ENCODE data around the gene AOC3. TPM values are rescaled to one million over a fixed set of nuclear protein-coding genes. Genes with fewer than 3 reads are reported as not detected.
A peak's percentile ranks its signal among the peaks of the same experiment; 100 is the strongest.

Gene AOC3
- total and polyA plus RNA-seq, 2 of the 13 experiments (the other 11 are each of a cell fraction or from before 2014, with no cell fraction given), result 8.7 to 51.7 TPM

- TF ChIP-seq ZHX1 (CRISPR knock-in tag; IDR thresholded peaks at IDR 0.05; ENCODE audit: low read depth), result no peak
- no peak for TF ChIP-seq KLF12 (CRISPR knock-in tag; IDR thresholded peaks at IDR 0.05; ENCODE audit: borderline replicate concordance)
- TF ChIP-seq MATR3 (CRISPR knock-in tag; IDR thresholded peaks at IDR 0.05), result no peak
- TF ChIP-seq ZNF337 (CRISPR knock-in tag; IDR thresholded peaks at IDR 0.05; ENCODE audit: borderline replicate concordance, low read depth), result no peak
- no peak for TF ChIP-seq ZXDC (CRISPR knock-in tag; IDR thresholded peaks at IDR 0.05)
- TF ChIP-seq PHF20 (CRISPR knock-in tag; IDR thresholded peaks at IDR 0.05), result no peak
- TF ChIP-seq ZNF224 (CRISPR knock-in tag; IDR thresholded peaks at IDR 0.05), result no peak
- no peak for TF ChIP-seq ZNF713 (CRISPR knock-in tag; IDR thresholded peaks at IDR 0.05)
- no peak for TF ChIP-seq RORA (CRISPR knock-in tag; IDR thresholded peaks at IDR 0.05)
- TF ChIP-seq CENPX (CRISPR knock-in tag; IDR thresholded peaks at IDR 0.05), result no peak
- TF ChIP-seq MXI1 (IDR thresholded peaks at IDR 0.05; ENCODE audit: borderline replicate concordance, low read depth, low read length), result peak; percentile 10; the same call in 1 of the 3 replicates
- no peak for TF ChIP-seq PHB2 (IDR thresholded peaks at IDR 0.05; ENCODE audit: partially characterized antibody)
- TF ChIP-seq ZC3H4 (CRISPR knock-in tag; IDR thresholded peaks at IDR 0.05; ENCODE audit: borderline replicate concordance), result no peak
- TF ChIP-seq KLF9 (CRISPR knock-in tag; IDR thresholded peaks at IDR 0.05; ENCODE audit: low read depth), result no peak
- TF ChIP-seq SRY (CRISPR knock-in tag; IDR thresholded peaks at IDR 0.05), result no peak
- no peak for TF ChIP-seq MBNL3 (CRISPR knock-in tag; conservative IDR thresholded peaks at IDR 0.05)
- no peak for TF ChIP-seq ZIK1 (CRISPR knock-in tag; IDR thresholded peaks at IDR 0.05; ENCODE audit: borderline replicate concordance, low read depth)
- no peak for TF ChIP-seq ZBTB44 (CRISPR knock-in tag; IDR thresholded peaks at IDR 0.05)
- peak; percentile 52 for TF ChIP-seq PPARG (CRISPR knock-in tag; conservative IDR thresholded peaks at IDR 0.05)
- no peak for TF ChIP-seq ZFP62 (CRISPR knock-in tag; IDR thresholded peaks at IDR 0.05)
- TF ChIP-seq HES4 (CRISPR knock-in tag; IDR thresholded peaks at IDR 0.05; ENCODE audit: borderline replicate concordance), result no peak
- 0 out of 2 replicates have a peak, but pooled peaks have one; percentile 46 for TF ChIP-seq MYPOP (CRISPR knock-in tag; IDR thresholded peaks at IDR 0.05)
- TF ChIP-seq FLYWCH1 (CRISPR knock-in tag; IDR thresholded peaks at IDR 0.05), result no peak
Measured at GRCh38 chr17:42891539-42892152, 40.6 kb downstream of the AOC3 start (continued).

Data from HepG2 (cell line).